HepG2 (cell line): ENCODE results near the gene SPPL3. TPM values are rescaled to one million over a fixed set of nuclear protein-coding genes. Genes with fewer than 3 reads are reported as not detected.
A peak's percentile ranks its signal among the peaks of the same experiment; 100 is the strongest.

ENCODE experiments used
- BCL6 ChIP-seq: IDR thresholded peaks from 2 replicates; pipeline ENCODE4 v1.6.1; 2016; ENCODE audit warnings: missing genetic modification reagents, missing compliant biosample characterization
- BHLHE40 ChIP-seq: IDR thresholded peaks from 2 replicates; pipeline ENCODE4 v1.6.1; 2011; ENCODE audit warnings: low read length, improper control_type of control experiment
- ELF1 ChIP-seq: sonication (generic); formaldehyde crosslinking; IDR thresholded peaks from 2 replicates; pipeline ENCODE4 v1.4.0; 2020; ENCODE audit warnings: missing genetic modification reagents
- HNF4G ChIP-seq, 2 experiments: sonication (generic) in 1 of 2; formaldehyde crosslinking in 1 of 2; IDR thresholded peaks; 2 replicates each; pipeline versions ENCODE4 v1.4.0 to v1.6.1; 2011 to 2020; ENCODE audit warnings: borderline replicate concordance in 2 of 2, low read depth in 2 of 2, mild to moderate bottlenecking in 2 of 2, low read length in 1 of 2, missing genetic modification reagents in 1 of 2, moderate library complexity in 1 of 2
- JARID2 ChIP-seq: sonication (generic); formaldehyde crosslinking; IDR thresholded peaks from 2 replicates; pipeline ENCODE4 v1.8.1; 2023; ENCODE audit warnings: missing genetic modification reagents, inconsistent platforms; ENCODE audit not compliant: insufficient replicate concordance
- KDM5B ChIP-seq: sonication (generic); formaldehyde crosslinking; IDR thresholded peaks from 2 replicates; pipeline ENCODE4 v1.4.0; 2020; ENCODE audit warnings: missing genetic modification reagents, mild to moderate bottlenecking, borderline replicate concordance
- MAF1 ChIP-seq: sonication (generic); formaldehyde crosslinking; IDR thresholded peaks from 2 replicates; pipeline ENCODE4 v1.5.0; 2020; ENCODE audit warnings: missing genetic modification reagents, borderline replicate concordance
- MEIS2 ChIP-seq: sonication (generic); formaldehyde crosslinking; IDR thresholded peaks from 2 replicates; pipeline ENCODE4 v1.9.0; 2021; ENCODE audit warnings: mild to moderate bottlenecking, missing genetic modification reagents
- MTA3 ChIP-seq: sonication (generic); formaldehyde crosslinking; IDR thresholded peaks from 2 replicates; pipeline ENCODE4 v1.4.0; 2020; ENCODE audit warnings: missing genetic modification reagents
- NONO ChIP-seq, 2 experiments: fragments of 450-650 bp in 1 of 2; sonication (generic) in 1 of 2; formaldehyde crosslinking in 1 of 2; IDR thresholded peaks in 1 of 2; conservative IDR thresholded peaks in 1 of 2; 2 replicates each; pipeline versions ENCODE4 v1.6.1 to v1.8.0; 2017 to 2022; ENCODE audit warnings: mild to moderate bottlenecking in 1 of 2, missing genetic modification reagents in 1 of 2, moderate library complexity in 1 of 2
- POLR2G ChIP-seq: fragments of 200-400 bp; formaldehyde crosslinking; IDR thresholded peaks from 2 replicates; pipeline ENCODE4 v1.6.1; 2018; ENCODE audit warnings: mild to moderate bottlenecking, low read depth, low read length, moderate library complexity
- RXRB ChIP-seq: IDR thresholded peaks from 2 replicates; pipeline ENCODE4 v1.6.1; 2016; ENCODE audit warnings: borderline replicate concordance, missing genetic modification reagents, missing compliant biosample characterization
- SIX1 ChIP-seq: sonication (generic); formaldehyde crosslinking; IDR thresholded peaks from 2 replicates; pipeline ENCODE4 v1.4.0; 2020; ENCODE audit warnings: missing genetic modification reagents, borderline replicate concordance
- ZBTB20 ChIP-seq: sonication (generic); formaldehyde crosslinking; IDR thresholded peaks from 2 replicates; pipeline ENCODE4 v1.8.1; 2023; ENCODE audit warnings: missing genetic modification reagents, low read depth, mild to moderate bottlenecking, borderline replicate concordance
- ZBTB38 ChIP-seq: sonication (generic); formaldehyde crosslinking; IDR thresholded peaks from 2 replicates; pipeline ENCODE4 v1.5.1; 2020; ENCODE audit warnings: mild to moderate bottlenecking, missing genetic modification reagents
- ZEB1 ChIP-seq: IDR thresholded peaks from 2 replicates; pipeline ENCODE4 v1.6.1; 2012; ENCODE audit warnings: mild to moderate bottlenecking, low read depth, inconsistent platforms; ENCODE audit not compliant: insufficient replicate concordance
- ZFX ChIP-seq: sonication (generic); formaldehyde crosslinking; IDR thresholded peaks from 2 replicates; pipeline ENCODE4 v1.4.0; 2020; ENCODE audit warnings: mild to moderate bottlenecking, low read depth, missing genetic modification reagents, moderate library complexity
- ZFYVE20 ChIP-seq: sonication (generic); formaldehyde crosslinking; IDR thresholded peaks from 2 replicates; pipeline ENCODE4 v1.8.0; 2023; ENCODE audit warnings: low read depth, mild to moderate bottlenecking, moderate library complexity, missing genetic modification reagents, borderline replicate concordance
- ZNF205 ChIP-seq: IDR thresholded peaks from 2 replicates; pipeline ENCODE4 v1.6.1; 2018; ENCODE audit warnings: missing biosample characterization, missing genetic modification reagents
- ZNF232 ChIP-seq: sonication (generic); formaldehyde crosslinking; IDR thresholded peaks from 2 replicates; pipeline ENCODE4 v1.4.0; 2020; ENCODE audit warnings: missing genetic modification reagents, borderline replicate concordance
- ZNF251 ChIP-seq: sonication (generic); formaldehyde crosslinking; IDR thresholded peaks from 2 replicates; pipeline ENCODE4 v1.9.0; 2021; ENCODE audit warnings: mild to moderate bottlenecking, missing genetic modification reagents
- ZNF530 ChIP-seq: sonication (generic); formaldehyde crosslinking; IDR thresholded peaks from 2 replicates; pipeline ENCODE4 v1.5.0; 2020; ENCODE audit warnings: low read depth, mild to moderate bottlenecking, missing genetic modification reagents
- ZNF558 ChIP-seq: sonication (generic); formaldehyde crosslinking; IDR thresholded peaks from 2 replicates; pipeline ENCODE4 v1.9.0; 2022; ENCODE audit warnings: mild to moderate bottlenecking, missing genetic modification reagents, borderline replicate concordance
- ZNF598 ChIP-seq: sonication (generic); formaldehyde crosslinking; IDR thresholded peaks from 2 replicates; pipeline ENCODE4 v1.5.1; 2020; ENCODE audit warnings: mild to moderate bottlenecking, missing genetic modification reagents, borderline replicate concordance
- ZNF607 ChIP-seq: sonication (generic); formaldehyde crosslinking; IDR thresholded peaks from 2 replicates; pipeline ENCODE4 v1.5.1; 2020; ENCODE audit warnings: missing genetic modification reagents, mild to moderate bottlenecking, borderline replicate concordance
- ZNF777 ChIP-seq: sonication (generic); formaldehyde crosslinking; IDR thresholded peaks from 2 replicates; pipeline ENCODE4 v1.4.0; 2020; ENCODE audit warnings: missing genetic modification reagents
- polyA plus RNA-seq, 8 experiments: library from polyadenylated mRNA; depleted of rRNA in 3 of 8; stranded (reverse) in 7 of 8; unstranded in 1 of 8; fragments of >200 nt; fragmentation: Illumina TruSeq in 4 of 8; extraction: Trizol in 4 of 8; gene quantifications; 2 replicates each; pipeline versions ENCODE4 v1.2.1 to v1.2.3, GENCODE V29; 2011 to 2016; ENCODE audit warnings: low read depth in 4 of 8, missing spikeins in 1 of 8, mixed read lengths in 1 of 8; ENCODE audit not compliant: insufficient read depth in 1 of 8
- total RNA-seq, 5 experiments: library from RNA; depleted of rRNA; stranded (reverse); fragments of >200 nt; fragmentation: Illumina TruSeq; extraction: Trizol; gene quantifications; 2 replicates each; pipeline ENCODE4 v1.2.3, GENCODE V29; 2016; ENCODE audit warnings: low read depth in 1 of 5
- TF ChIP-seq, protein P1 (sequence below): sonication (generic); formaldehyde crosslinking; IDR thresholded peaks from 2 replicates; pipeline ENCODE4 v1.4.0; 2020; ENCODE audit warnings: missing genetic modification reagents
- TF ChIP-seq, protein P2 (sequence below): sonication (generic); formaldehyde crosslinking; IDR thresholded peaks from 2 replicates; pipeline ENCODE4 v1.8.0; 2022; ENCODE audit warnings: mild to moderate bottlenecking, missing genetic modification reagents, moderate library complexity

SPPL3 gene
- total and polyA plus RNA-seq, 2 of the 13 experiments (the other 11 are each of a cell fraction or from before 2014, with no cell fraction given) = 8.9 to 9.1 TPM

DNA sequence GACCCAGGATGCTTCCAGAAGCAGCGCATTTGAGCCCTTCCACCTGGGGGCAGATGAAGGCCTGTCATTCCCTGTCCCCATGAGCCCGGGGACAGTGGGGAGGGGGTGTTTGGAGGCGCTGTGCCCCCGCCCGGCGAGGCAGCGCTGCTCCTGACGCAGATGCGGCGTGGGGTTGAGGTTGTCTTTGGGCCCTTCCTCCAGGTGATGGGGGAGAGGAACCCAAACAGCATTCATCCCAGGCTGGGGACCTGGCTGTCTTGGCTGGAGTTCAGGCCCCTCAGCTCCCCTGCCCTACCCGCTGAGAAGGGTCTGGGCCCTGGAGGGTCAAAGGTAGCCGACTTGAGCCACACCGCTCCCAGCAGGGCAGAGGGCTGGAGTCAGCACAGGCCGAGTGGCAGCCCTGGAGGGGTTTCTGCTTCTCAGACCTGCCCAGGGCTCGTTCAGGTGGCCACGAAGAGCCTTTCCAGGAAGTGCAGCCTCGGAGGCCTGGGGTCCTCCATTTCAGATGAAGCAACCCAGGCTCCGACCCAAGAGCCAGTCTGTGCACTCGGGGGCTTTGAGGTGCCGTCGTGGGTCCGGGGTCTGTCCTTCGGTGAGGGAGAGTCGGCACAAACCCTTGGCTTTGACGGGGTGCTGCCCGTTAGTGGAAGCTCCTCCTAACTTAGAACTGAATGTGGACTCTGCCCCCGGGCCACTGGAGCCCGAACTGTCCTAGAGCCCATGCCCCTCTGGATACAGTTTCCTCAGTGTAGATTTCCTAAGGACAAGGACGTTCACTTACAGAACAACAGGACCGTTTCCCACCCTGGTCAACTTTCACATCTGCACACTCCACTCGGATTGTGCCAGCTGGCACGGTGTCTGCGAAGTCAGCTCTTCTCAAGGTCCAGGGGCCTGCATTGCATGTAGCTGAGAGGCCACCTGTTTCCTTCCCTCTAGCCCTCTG is 162.4 kb downstream of the SPPL3 start (continued):
- no peak for TF ChIP-seq ZNF232
- peak; percentile 62 for TF ChIP-seq HNF4G (IDR thresholded peaks at IDR 0.05; ENCODE audit: borderline replicate concordance, low read depth, low read length)
- peak; percentile 68; the same call in 1 of the 2 replicates for TF ChIP-seq HNF4G (CRISPR knock-in tag; IDR thresholded peaks at IDR 0.05; ENCODE audit: borderline replicate concordance, low read depth)
- no peak for TF ChIP-seq MTA3 (CRISPR knock-in tag)
- TF ChIP-seq ZNF251 (CRISPR knock-in tag) = no peak
- TF ChIP-seq BCL6 (CRISPR knock-in tag) = 0 out of 2 replicates have a peak, but pooled peaks have one; percentile 19
- TF ChIP-seq MEIS2 (CRISPR knock-in tag) = 0 out of 2 replicates have a peak, but pooled peaks have one; percentile 16
- TF ChIP-seq NONO (IDR thresholded peaks at IDR 0.05) = no peak
- TF ChIP-seq NONO (CRISPR knock-in tag; conservative IDR thresholded peaks at IDR 0.05) = no peak
- TF ChIP-seq ZFX = peak; percentile 56
- 0 out of 2 replicates have a peak, but pooled peaks have one; percentile 56 for TF ChIP-seq POLR2G
- no peak for TF ChIP-seq ZNF205
- no peak for TF ChIP-seq MAF1 (CRISPR knock-in tag)
- TF ChIP-seq ZBTB20 (CRISPR knock-in tag) = peak; percentile 48; the same call in 1 of the 2 replicates
- no peak for TF ChIP-seq ZNF530 (CRISPR knock-in tag)
- TF ChIP-seq, protein P1, sequence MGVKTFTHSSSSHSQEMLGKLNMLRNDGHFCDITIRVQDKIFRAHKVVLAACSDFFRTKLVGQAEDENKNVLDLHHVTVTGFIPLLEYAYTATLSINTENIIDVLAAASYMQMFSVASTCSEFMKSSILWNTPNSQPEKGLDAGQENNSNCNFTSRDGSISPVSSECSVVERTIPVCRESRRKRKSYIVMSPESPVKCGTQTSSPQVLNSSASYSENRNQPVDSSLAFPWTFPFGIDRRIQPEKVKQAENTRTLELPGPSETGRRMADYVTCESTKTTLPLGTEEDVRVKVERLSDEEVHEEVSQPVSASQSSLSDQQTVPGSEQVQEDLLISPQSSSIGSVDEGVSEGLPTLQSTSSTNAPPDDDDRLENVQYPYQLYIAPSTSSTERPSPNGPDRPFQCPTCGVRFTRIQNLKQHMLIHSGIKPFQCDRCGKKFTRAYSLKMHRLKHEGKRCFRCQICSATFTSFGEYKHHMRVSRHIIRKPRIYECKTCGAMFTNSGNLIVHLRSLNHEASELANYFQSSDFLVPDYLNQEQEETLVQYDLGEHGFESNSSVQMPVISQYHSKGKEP = no peak
- peak; percentile 67 for TF ChIP-seq ELF1 (CRISPR knock-in tag)
- TF ChIP-seq KDM5B (CRISPR knock-in tag) = peak; percentile 77
- TF ChIP-seq, protein P2, sequence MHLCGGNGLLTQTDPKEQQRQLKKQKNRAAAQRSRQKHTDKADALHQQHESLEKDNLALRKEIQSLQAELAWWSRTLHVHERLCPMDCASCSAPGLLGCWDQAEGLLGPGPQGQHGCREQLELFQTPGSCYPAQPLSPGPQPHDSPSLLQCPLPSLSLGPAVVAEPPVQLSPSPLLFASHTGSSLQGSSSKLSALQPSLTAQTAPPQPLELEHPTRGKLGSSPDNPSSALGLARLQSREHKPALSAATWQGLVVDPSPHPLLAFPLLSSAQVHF = no peak
- TF ChIP-seq SIX1 (CRISPR knock-in tag) = no peak
- 0 out of 2 replicates have a peak, but pooled peaks have one; percentile 21 for TF ChIP-seq RXRB
- no peak for TF ChIP-seq BHLHE40
- TF ChIP-seq ZNF777 (CRISPR knock-in tag) = peak; percentile 70
- TF ChIP-seq JARID2 (CRISPR knock-in tag) = no peak
- TF ChIP-seq ZNF607 = no peak
- no peak for TF ChIP-seq ZNF598 (CRISPR knock-in tag)
- TF ChIP-seq ZEB1 = no peak
- no peak for TF ChIP-seq ZNF558 (CRISPR knock-in tag)
- no peak for TF ChIP-seq ZBTB38 (CRISPR knock-in tag)
- TF ChIP-seq ZFYVE20 = no peak
